ENCODE measurements around the gene CDS2.

The CDS2 gene

DNA sequence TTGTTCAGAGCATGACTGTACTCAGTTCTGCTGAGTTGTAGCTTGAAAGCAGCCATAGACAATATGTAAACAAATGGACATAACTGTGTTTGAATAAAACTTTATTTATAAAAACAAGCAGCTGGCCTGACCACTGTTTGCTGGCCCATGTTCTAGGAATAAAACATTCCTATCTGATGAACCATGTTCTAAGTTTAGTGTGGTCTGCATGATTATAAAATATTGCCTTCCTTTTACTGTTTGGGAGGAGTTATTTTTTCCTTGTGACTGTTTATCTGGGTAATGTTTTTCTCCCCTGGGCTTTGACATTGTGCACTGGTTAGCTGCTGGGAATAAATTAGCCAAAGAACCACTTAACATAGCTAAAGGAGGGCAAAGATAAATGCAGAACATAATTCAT is 55.1 kb downstream of the CDS2 start:
- DNase-seq, result no peak

GRCh38 chr20:5182615-5183254 is 55.9 kb downstream of the CDS2 start:
- DNase-seq, result no peak

GRCh38 chr20:5183731-5184474 is 57.1 kb downstream of the CDS2 start:
- DNase-seq, result no peak

GRCh38 chr20:5184684-5185083 is 57.9 kb downstream of the CDS2 start:
- no peak for DNase-seq

- DNase-seq, result no peak
These were observed 60.3 kb downstream of the CDS2 start for GRCh38 chr20:5187122-5187521.

DNA sequence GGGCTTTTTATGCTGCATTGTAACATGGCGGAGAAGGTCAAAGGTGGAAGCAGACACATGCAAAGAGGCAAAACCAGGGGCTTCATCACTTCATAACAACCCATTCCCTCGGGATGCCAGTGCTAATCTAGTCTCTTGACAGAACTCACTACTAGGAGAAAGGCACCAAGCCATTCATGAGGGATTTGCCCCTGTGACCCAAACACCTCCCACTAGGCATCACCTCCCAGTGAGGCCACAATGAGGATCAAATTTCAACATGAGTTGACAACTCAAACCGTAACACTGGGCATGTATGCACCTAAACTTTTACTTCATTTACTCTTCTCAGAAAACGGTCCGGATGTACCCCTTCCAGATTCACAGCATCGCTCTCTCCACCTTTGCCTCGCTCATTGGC is 61.9 kb downstream of the CDS2 start:
- DNase-seq, result no peak

GRCh38 chr20:5189917-5190316 is 63.1 kb downstream of the CDS2 start:
- DNase-seq, result no peak

- DNase-seq, result no peak
These were observed 63.6 kb downstream of the CDS2 start for GRCh38 chr20:5190444-5190843.

GRCh38 chr20:5191829-5192569 is 65.2 kb downstream of the CDS2 start:
- peak; percentile 68 for DNase-seq

DNA sequence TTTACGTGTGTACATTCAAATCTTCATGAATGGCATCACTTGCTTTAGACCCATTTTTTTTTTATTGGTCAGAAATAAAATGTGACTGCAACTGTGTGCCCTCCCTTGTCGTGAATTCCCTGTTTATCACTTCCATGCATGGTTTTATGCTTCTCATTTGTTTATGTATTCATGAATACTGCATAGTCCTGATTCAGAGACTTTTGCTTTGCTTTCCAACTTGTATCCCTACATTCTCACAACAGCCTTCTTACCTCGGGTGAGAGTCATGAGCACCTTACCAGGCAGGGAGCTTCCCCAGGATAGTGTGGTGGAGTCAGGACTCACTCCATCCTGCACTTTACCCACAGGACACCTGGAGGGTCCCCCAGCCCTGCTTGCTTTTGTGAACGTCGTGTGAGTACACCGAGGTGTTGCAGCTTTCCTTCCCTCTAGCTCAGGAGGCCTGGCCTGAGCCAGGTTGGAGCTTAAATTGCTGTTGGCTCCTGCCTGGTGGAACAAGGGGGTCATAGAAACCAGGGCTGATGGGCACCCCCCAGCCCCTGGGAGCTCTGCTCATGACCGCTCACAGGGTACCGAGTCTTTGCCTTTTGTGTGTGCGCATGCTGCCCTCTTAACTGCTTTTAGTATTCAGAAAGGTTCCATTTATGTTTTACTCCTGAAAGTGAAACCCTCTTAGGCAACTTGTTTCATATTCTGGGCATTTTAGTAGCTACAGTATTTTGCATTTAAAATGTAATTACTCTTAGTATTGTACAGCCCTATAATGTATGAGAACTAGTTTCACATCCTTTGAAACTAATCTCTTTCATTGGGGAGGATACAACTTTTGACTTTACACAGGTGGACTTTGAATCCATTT is 66.0 kb downstream of the CDS2 start:
- no peak for DNase-seq

- DNase-seq, result no peak
These were observed 68.8 kb downstream of the CDS2 start for GRCh38 chr20:5195655-5196054.

GRCh38 chr20:5196149-5196548 is 69.3 kb downstream of the CDS2 start:
- no peak for DNase-seq

DNA sequence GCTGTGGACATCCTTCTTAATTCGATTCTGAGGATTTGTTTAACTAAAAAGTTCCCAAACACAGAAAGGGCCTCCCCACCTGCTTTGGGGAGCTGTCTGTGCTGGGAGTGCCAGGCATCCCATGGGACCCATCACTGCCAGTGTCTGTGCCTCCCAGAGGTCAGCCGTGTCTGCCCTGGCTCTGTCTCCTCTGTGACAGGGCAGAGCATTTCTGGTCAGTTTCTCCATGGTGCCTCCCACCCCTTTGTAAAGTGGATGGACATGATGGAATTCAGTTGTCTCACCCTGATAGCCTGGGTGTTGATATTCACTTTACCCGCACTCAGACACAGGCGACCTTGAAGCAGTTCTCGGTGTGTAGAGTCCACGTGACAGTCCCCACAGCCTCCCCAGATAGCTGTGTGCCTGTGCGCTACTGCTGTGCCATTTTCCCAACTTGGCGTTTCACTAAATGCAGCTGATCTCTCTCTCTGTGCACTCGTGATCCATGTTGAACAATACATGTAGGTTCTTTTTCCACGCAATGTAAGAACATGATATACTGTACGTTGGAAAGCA is 70.5 kb downstream of the CDS2 start:
- no peak for DNase-seq

GRCh38 chr20:5197847-5198650 is 71.2 kb downstream of the CDS2 start:
- no peak for DNase-seq

GRCh38 chr20:5198651-5198924 is 71.8 kb downstream of the CDS2 start:
- no peak for DNase-seq

- no peak for DNase-seq
These were observed 76.6 kb downstream of the CDS2 start for GRCh38 chr20:5203380-5203779.

GRCh38 chr20:5205348-5206210 is 78.8 kb downstream of the CDS2 start:
- peak; percentile 65 for DNase-seq

GRCh38 chr20:5207138-5207537 is 80.3 kb downstream of the CDS2 start:
- DNase-seq, result no peak

DNA sequence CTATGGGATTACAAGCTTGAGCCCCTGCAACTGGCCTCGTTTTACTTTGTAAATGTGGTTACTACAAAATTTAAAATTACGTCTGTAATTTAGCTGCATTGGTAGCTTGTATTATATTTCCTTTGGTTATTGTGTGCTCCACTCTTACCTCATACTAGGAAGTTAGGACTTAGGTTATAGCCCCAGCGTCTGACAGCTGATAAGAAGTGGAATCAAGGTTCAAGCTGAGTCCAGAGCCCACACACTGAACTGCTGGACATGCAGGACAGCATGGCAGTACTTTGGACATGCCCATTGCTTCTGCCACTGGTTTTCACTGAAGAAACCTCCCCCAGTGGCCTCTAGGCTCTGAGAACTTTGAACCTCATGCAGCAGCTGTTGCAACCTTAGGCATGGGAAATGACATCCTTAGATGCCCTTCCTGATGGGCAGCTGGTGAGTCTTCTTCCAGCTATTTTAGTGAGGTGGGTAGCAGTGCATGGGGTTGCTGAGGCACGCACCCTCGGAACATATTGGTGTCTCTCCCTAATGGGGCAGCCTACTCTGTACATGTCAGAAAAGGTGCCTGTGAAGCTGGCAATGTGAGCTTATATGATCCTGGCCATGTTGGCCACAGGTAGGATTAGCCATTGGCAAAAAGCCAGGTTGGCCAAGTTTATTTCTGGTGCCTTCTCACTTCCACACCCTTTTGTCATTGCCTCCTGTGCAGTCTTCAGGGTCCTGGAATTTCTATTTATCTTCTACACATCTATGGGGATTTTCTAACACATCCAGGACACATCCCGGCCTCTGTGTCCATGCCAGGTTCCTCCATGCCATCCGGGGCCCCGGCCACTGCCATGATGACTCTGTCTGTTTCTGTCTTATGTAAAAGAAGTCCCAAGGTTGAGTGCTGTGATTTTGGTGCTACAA is 85.3 kb downstream of the CDS2 start:
- no peak for DNase-seq

GRCh38 chr20:5212907-5213487 is 86.2 kb downstream of the CDS2 start:
- DNase-seq, result no peak
